GM12878 (cell line): ENCODE data around the gene ANKHD1.

Experiments
- CTCF ChIP-seq, 3 experiments: IDR thresholded peaks in 2 of 3; conservative IDR thresholded peaks in 1 of 3; 2 replicates each; pipeline ENCODE4 v1.5.1; 2011; ENCODE audit warnings: low read depth in 3 of 3, low read length in 3 of 3, mild to moderate bottlenecking in 3 of 3, control low read depth in 2 of 3, moderate library complexity in 2 of 3, inconsistent platforms in 1 of 3, mixed read lengths in 1 of 3; ENCODE audit not compliant: control insufficient read depth in 2 of 3, insufficient read depth in 1 of 3; ENCODE audit errors: extremely low read depth in 1 of 3
- MXI1 ChIP-seq: fragments of 150-350 bp; IDR thresholded peaks from 2 replicates; pipeline ENCODE4 v1.6.1; 2011; ENCODE audit warnings: low read depth, mild to moderate bottlenecking, inconsistent platforms, low read length, improper control_type of control experiment
- POLR2A ChIP-seq: IDR thresholded peaks from 2 replicates; pipeline ENCODE4 v1.6.1; 2011; ENCODE audit warnings: low read depth, mild to moderate bottlenecking, low read length

GRCh38 chr5:140571105-140571504 lies 169.5 kb downstream of the ANKHD1 start:
- TF ChIP-seq POLR2A (no peak), CTCF (IDR thresholded peaks at IDR 0.05 in 2 of 3, conservative IDR thresholded peaks at IDR 0.05 in 1 of 3; ENCODE audit: control insufficient read depth in 2 of 3, extremely low read depth in 1 of 3, insufficient read depth in 1 of 3, low read depth in 3 of 3, low read length in 3 of 3) (no peak), MXI1 (no peak)
